ENCODE results near the gene PHRF1.

- peak in 1 of 6 experiments; percentile 8 for TF ChIP-seq CTCF (IDR thresholded peaks at IDR 0.05)
- peak; percentile 54 to 96 (median 78) for TF ChIP-seq POLR2A (IDR thresholded peaks at IDR 0.05)
Observed at GRCh38 chr11:615504-616319, 39.4 kb downstream of the PHRF1 start, which contains the start of gene IRF7.

All from upper lobe of left lung (tissue), 4 donors.